Subcutaneous adipose tissue (tissue), 4 donors: Measurements from ENCODE around the gene QRICH2. TPM values are rescaled to one million over a fixed set of nuclear protein-coding genes. Genes with fewer than 3 reads are reported as not detected.

Source experiments
- CTCF ChIP-seq: fragments of 450-650 bp; IDR thresholded peaks from one replicate; pipeline ENCODE4 v1.5.1; 2016; ENCODE audit warnings: low read depth, mild to moderate bottlenecking, control low read depth, antibody characterized with exemption, moderate library complexity
- total RNA-seq, 4 donors: library from RNA; depleted of rRNA; stranded (reverse); fragments of >200 nt; gene quantifications; one replicate each; pipeline ENCODE4 v1.1.0, GENCODE V29; 2016

QRICH2 gene
- total RNA-seq, 4 donors from 2014 or later: 0.33 to 2.2 (median 1.4) TPM

GRCh38 chr17:76241204-76241538, 66.9 kb downstream of the QRICH2 start:
- no peak for TF ChIP-seq CTCF

GRCh38 chr17:76240461-76241203, 67.4 kb downstream of the QRICH2 start, which contains the start of gene RNF157:
RNF157 (minus strand) TSS chr17:76240493; CDS start chr17:76240240, 253 bp downstream.
- TF ChIP-seq CTCF: no peak

GRCh38 chr17:76239538-76240274, 68.4 kb downstream of the QRICH2 start:
- no peak for TF ChIP-seq CTCF

- TF ChIP-seq CTCF: no peak
Measured at GRCh38 chr17:76238847-76239537, 69.1 kb downstream of the QRICH2 start.

GRCh38 chr17:76237859-76238313, 70.2 kb downstream of the QRICH2 start:
- no peak for TF ChIP-seq CTCF

GRCh38 chr17:76236603-76237002, 71.5 kb downstream of the QRICH2 start:
- no peak for TF ChIP-seq CTCF

GRCh38 chr17:76235883-76236282, 72.2 kb downstream of the QRICH2 start:
- TF ChIP-seq CTCF: no peak
